IMR-90 (cell line): Measurements from ENCODE around the gene TRAPPC14. TPM values are rescaled to one million over a fixed set of nuclear protein-coding genes. Genes with fewer than 3 reads are reported as not detected.

ENCODE experiments used
- microRNA-seq, 2 experiments: library from miRNA; stranded (forward) in 1 of 2; unstranded in 1 of 2; fragments of 10-50 nt in 1 of 2; fragments of <30 nt in 1 of 2; gene quantifications in 1 of 2; microRNA quantifications in 1 of 2; one replicate each; pipeline versions ENCODE3 to v1.1.0; 2013 to 2020; ENCODE audit not compliant: insufficient read depth in 1 of 2, insufficient read length in 1 of 2, unreplicated experiment in 1 of 2
- polyA plus RNA-seq, 3 experiments: library from polyadenylated mRNA; depleted of rRNA; stranded (reverse); fragments of >200 nt; gene quantifications; 2 replicates each; pipeline ENCODE4 v1.2.3, GENCODE V29; 2012; ENCODE audit warnings: low replicate concordance in 1 of 3
- total RNA-seq: library from RNA; depleted of rRNA; stranded (reverse); fragments of >200 nt; gene quantifications from 2 replicates; pipeline ENCODE4 v1.2.3, GENCODE V29; 2012; rRNA removed

Gene TRAPPC14
- total and polyA plus RNA-seq, 2 of the 4 experiments (the other 2 are of a cell fraction): 4.5 to 15.9 TPM

Small RNAs within 50 kb of the gene (microRNA-seq; reads per million reads assigned to microRNA genes)
- gene MIR4658 (ENCODE audit: unreplicated experiment): not detected

Other genes starting within 250 kb of the TRAPPC14 start
- gene TRIM4, start 239.2 kb downstream of the TRAPPC14 start, total RNA-seq: 10.6 and 15.3 TPM in 2 replicates
- gene TRIM4, start 239.2 kb downstream of the TRAPPC14 start, polyA plus RNA-seq (2012; rRNA removed): 11.5 and 13.4 TPM in 2 replicates
- gene GJC3, start 229.1 kb downstream of the TRAPPC14 start, total RNA-seq: not detected in 2 replicates
- gene GJC3, start 229.1 kb downstream of the TRAPPC14 start, polyA plus RNA-seq (2012; rRNA removed): not detected in 2 replicates
- gene AZGP1, start 182.7 kb downstream of the TRAPPC14 start, total RNA-seq: not detected in 2 replicates
- not detected in 2 replicates for gene AZGP1, start 182.7 kb downstream of the TRAPPC14 start, polyA plus RNA-seq (2012; rRNA removed)
- gene ZKSCAN1, start 143.1 kb downstream of the TRAPPC14 start, total RNA-seq: 30.3 and 40.7 TPM in 2 replicates
- gene ZKSCAN1, start 143.1 kb downstream of the TRAPPC14 start, polyA plus RNA-seq (2012; rRNA removed): 10.8 and 13.7 TPM in 2 replicates
- gene ZSCAN21, start 108.9 kb downstream of the TRAPPC14 start, total RNA-seq: 13.1 and 13.3 TPM in 2 replicates
- gene ZSCAN21, start 108.9 kb downstream of the TRAPPC14 start, polyA plus RNA-seq (2012; rRNA removed): 10.8 and 11.5 TPM in 2 replicates
- 30.8 and 33.1 TPM in 2 replicates for gene ZNF3, start 77.0 kb downstream of the TRAPPC14 start, total RNA-seq
- 20.4 and 24.8 TPM in 2 replicates for gene ZNF3, start 77.0 kb downstream of the TRAPPC14 start, polyA plus RNA-seq (2012; rRNA removed)
- 158 and 185 TPM in 2 replicates for gene COPS6, start 69.8 kb downstream of the TRAPPC14 start, total RNA-seq
- 303 and 325 TPM in 2 replicates for gene COPS6, start 69.8 kb downstream of the TRAPPC14 start, polyA plus RNA-seq (2012; rRNA removed)
- 130 and 137 TPM in 2 replicates for gene MCM7, start 57.3 kb downstream of the TRAPPC14 start, total RNA-seq
- 104 and 119 TPM in 2 replicates for gene MCM7, start 57.3 kb downstream of the TRAPPC14 start, polyA plus RNA-seq (2012; rRNA removed)
- gene AP4M1, start 57.1 kb downstream of the TRAPPC14 start, total RNA-seq: 18.6 and 21.1 TPM in 2 replicates
- gene AP4M1, start 57.1 kb downstream of the TRAPPC14 start, polyA plus RNA-seq (2012; rRNA removed): 20.5 and 21.4 TPM in 2 replicates
- 11.3 and 14.4 TPM in 2 replicates for gene TAF6, start 39.4 kb downstream of the TRAPPC14 start, total RNA-seq
- gene TAF6, start 39.4 kb downstream of the TRAPPC14 start, polyA plus RNA-seq (2012; rRNA removed): 55.3 and 56.5 TPM in 2 replicates
- 13.3 and 20.0 TPM in 2 replicates for gene CNPY4, start 39.1 kb downstream of the TRAPPC14 start, total RNA-seq
- 18.1 and 21.9 TPM in 2 replicates for gene CNPY4, start 39.1 kb downstream of the TRAPPC14 start, polyA plus RNA-seq (2012; rRNA removed)
- 0.56 and 0.72 TPM in 2 replicates for gene MBLAC1, start 31.8 kb downstream of the TRAPPC14 start, total RNA-seq
- 1.4 and 1.6 TPM in 2 replicates for gene MBLAC1, start 31.8 kb downstream of the TRAPPC14 start, polyA plus RNA-seq (2012; rRNA removed)
- gene LAMTOR4, start 9.8 kb downstream of the TRAPPC14 start, total RNA-seq: 131 and 134 TPM in 2 replicates
- gene LAMTOR4, start 9.8 kb downstream of the TRAPPC14 start, polyA plus RNA-seq (2012; rRNA removed): 268 and 289 TPM in 2 replicates
- 0.90 and 1.1 TPM in 2 replicates for gene GAL3ST4, start 9.9 kb upstream of the TRAPPC14 start, total RNA-seq
- 7.3 and 8.5 TPM in 2 replicates for gene GAL3ST4, start 9.9 kb upstream of the TRAPPC14 start, polyA plus RNA-seq (2012; rRNA removed)
- 1.4 and 1.8 TPM in 2 replicates for gene GPC2, start 18.7 kb upstream of the TRAPPC14 start, total RNA-seq
- 5.7 and 6.0 TPM in 2 replicates for gene GPC2, start 18.7 kb upstream of the TRAPPC14 start, polyA plus RNA-seq (2012; rRNA removed)
- 0.28 and 0.36 TPM in 2 replicates for gene STAG3, start 19.2 kb upstream of the TRAPPC14 start, total RNA-seq
- gene STAG3, start 19.2 kb upstream of the TRAPPC14 start, polyA plus RNA-seq (2012; rRNA removed): 0.47 and 0.65 TPM in 2 replicates
- gene PVRIG, start 61.2 kb upstream of the TRAPPC14 start, total RNA-seq: not detected in 2 replicates
- gene PVRIG, start 61.2 kb upstream of the TRAPPC14 start, polyA plus RNA-seq (2012; rRNA removed): not detected in 2 replicates
- not detected in 2 replicates for gene SPDYE3, start 149.0 kb upstream of the TRAPPC14 start, total RNA-seq
- gene SPDYE3, start 149.0 kb upstream of the TRAPPC14 start, polyA plus RNA-seq (2012; rRNA removed): not detected in 2 replicates
- gene PILRB, start 199.4 kb upstream of the TRAPPC14 start, total RNA-seq: 3.3 and 3.4 TPM in 2 replicates
- 22.1 and 22.2 TPM in 2 replicates for gene PILRB, start 199.4 kb upstream of the TRAPPC14 start, polyA plus RNA-seq (2012; rRNA removed)
- not detected in 2 replicates for gene PILRA, start 214.8 kb upstream of the TRAPPC14 start, total RNA-seq
- gene PILRA, start 214.8 kb upstream of the TRAPPC14 start, polyA plus RNA-seq (2012; rRNA removed): 0.13 and 0.56 TPM in 2 replicates